ENCODE results near the gene TTC7B.

The TTC7B gene

GRCh38 chr14:90583916-90584605 is 232.2 kb downstream of the TTC7B start:
- H3K36me3 Mint-ChIP-seq, result no peaks in the 10 kb centered on the region
- no peak overlapping the region for H3K4me3 Mint-ChIP-seq
- no peaks in the 10 kb centered on the region for H3K9me3 Mint-ChIP-seq
- H3K27me3 Mint-ChIP-seq, result no peaks in the 10 kb centered on the region
- H3K27ac Mint-ChIP-seq, result no peak overlapping the region
- H3K4me1 Mint-ChIP-seq, result no peaks in the 10 kb centered on the region

- Mint-ChIP-seq H3K36me3 (no peaks in the 10 kb centered on the region), H3K27ac (no peak overlapping the region), H3K27me3 (no peaks in the 10 kb centered on the region), H3K4me1 (no peaks in the 10 kb centered on the region), H3K4me3 (no peak overlapping the region), H3K9me3 (no peaks in the 10 kb centered on the region)
Measured at GRCh38 chr14:90583427-90583826, 232.8 kb downstream of the TTC7B start.

GRCh38 chr14:90582166-90582565 is 234.1 kb downstream of the TTC7B start:
- no peaks in the 10 kb centered on the region for H3K9me3 Mint-ChIP-seq
- no peak overlapping the region for H3K4me3 Mint-ChIP-seq
- no peaks in the 10 kb centered on the region for H3K4me1 Mint-ChIP-seq
- H3K36me3 Mint-ChIP-seq, result no peaks in the 10 kb centered on the region
- no peak overlapping the region for H3K27ac Mint-ChIP-seq
- H3K27me3 Mint-ChIP-seq, result no peaks in the 10 kb centered on the region

- Mint-ChIP-seq H3K36me3 (no peaks in the 10 kb centered on the region), H3K27ac (no peak overlapping the region), H3K4me3 (no peak overlapping the region), H3K27me3 (no peaks in the 10 kb centered on the region), H3K9me3 (no peaks in the 10 kb centered on the region), H3K4me1 (no peaks in the 10 kb centered on the region)
Measured at GRCh38 chr14:90581745-90582144, 234.5 kb downstream of the TTC7B start.

GRCh38 chr14:90580377-90581335 is 235.6 kb downstream of the TTC7B start:
- Mint-ChIP-seq H3K27ac (no peak overlapping the region), H3K36me3 (no peaks in the 10 kb centered on the region), H3K4me1 (no peaks in the 10 kb centered on the region), H3K27me3 (no peaks in the 10 kb centered on the region), H3K9me3 (no peaks in the 10 kb centered on the region), H3K4me3 (no peak overlapping the region)

- Mint-ChIP-seq H3K27ac (no peak overlapping the region), H3K27me3 (no peaks in the 10 kb centered on the region)
Measured at GRCh38 chr14:90579816-90580215, 236.4 kb downstream of the TTC7B start.

GRCh38 chr14:90579088-90579487 is 237.1 kb downstream of the TTC7B start:
- Mint-ChIP-seq H3K4me1 (no peaks in the 10 kb centered on the region), H3K27me3 (no peaks in the 10 kb centered on the region), H3K9me3 (no peaks in the 10 kb centered on the region), H3K36me3 (no peaks in the 10 kb centered on the region), H3K27ac (no peak overlapping the region), H3K4me3 (no peak overlapping the region)

More at GRCh38 chr14:90579816-90580215, 236.4 kb downstream of the TTC7B start:
- no peak overlapping the region for H3K4me3 Mint-ChIP-seq
- no peaks in the 10 kb centered on the region for H3K9me3 Mint-ChIP-seq
- H3K36me3 Mint-ChIP-seq, result no peaks in the 10 kb centered on the region
- no peaks in the 10 kb centered on the region for H3K4me1 Mint-ChIP-seq

- no peak overlapping the region for H3K4me3 Mint-ChIP-seq
- H3K9me3 Mint-ChIP-seq, result no peaks in the 10 kb centered on the region
- H3K27ac Mint-ChIP-seq, result no peak overlapping the region
- no peaks in the 10 kb centered on the region for H3K36me3 Mint-ChIP-seq
- no peaks in the 10 kb centered on the region for H3K4me1 Mint-ChIP-seq
- no peaks in the 10 kb centered on the region for H3K27me3 Mint-ChIP-seq
Measured at GRCh38 chr14:90578283-90578985, 237.8 kb downstream of the TTC7B start.

- Mint-ChIP-seq H3K27me3 (no peaks in the 10 kb centered on the region), H3K4me3 (no peak overlapping the region), H3K36me3 (no peaks in the 10 kb centered on the region), H3K4me1 (no peaks in the 10 kb centered on the region), H3K27ac (no peak overlapping the region), H3K9me3 (no peaks in the 10 kb centered on the region)
Measured at GRCh38 chr14:90577661-90578282, 238.5 kb downstream of the TTC7B start.

- Mint-ChIP-seq H3K27me3 (no peaks in the 10 kb centered on the region), H3K4me1 (no peaks in the 10 kb centered on the region), H3K4me3 (no peak overlapping the region), H3K9me3 (no peaks in the 10 kb centered on the region), H3K27ac (no peak overlapping the region), H3K36me3 (no peaks in the 10 kb centered on the region)
Measured at GRCh38 chr14:90576981-90577660, 239.1 kb downstream of the TTC7B start.

GRCh38 chr14:90576581-90576980 is 239.6 kb downstream of the TTC7B start:
- no peak overlapping the region for H3K4me3 Mint-ChIP-seq
- no peaks in the 10 kb centered on the region for H3K9me3 Mint-ChIP-seq
- no peaks in the 10 kb centered on the region for H3K4me1 Mint-ChIP-seq
- H3K36me3 Mint-ChIP-seq, result no peaks in the 10 kb centered on the region
- H3K27me3 Mint-ChIP-seq, result no peaks in the 10 kb centered on the region
- H3K27ac Mint-ChIP-seq, result no peak overlapping the region

- H3K27ac Mint-ChIP-seq, result no peak overlapping the region
- no peak overlapping the region for H3K4me3 Mint-ChIP-seq
- H3K36me3 Mint-ChIP-seq, result no peaks in the 10 kb centered on the region
- no peaks in the 10 kb centered on the region for H3K4me1 Mint-ChIP-seq
- H3K27me3 Mint-ChIP-seq, result no peaks in the 10 kb centered on the region
- H3K9me3 Mint-ChIP-seq, result no peaks in the 10 kb centered on the region
Measured at GRCh38 chr14:90575781-90576180, 240.4 kb downstream of the TTC7B start.

GRCh38 chr14:90575336-90575735 is 240.9 kb downstream of the TTC7B start:
- Mint-ChIP-seq H3K9me3 (no peaks in the 10 kb centered on the region), H3K27me3 (no peaks in the 10 kb centered on the region), H3K36me3 (no peaks in the 10 kb centered on the region), H3K4me3 (no peak overlapping the region), H3K4me1 (no peaks in the 10 kb centered on the region), H3K27ac (no peak overlapping the region)

GRCh38 chr14:90574188-90575131 is 241.8 kb downstream of the TTC7B start:
- H3K27ac Mint-ChIP-seq, result no peak overlapping the region
- H3K4me3 Mint-ChIP-seq, result no peak overlapping the region
- H3K4me1 Mint-ChIP-seq, result no peaks in the 10 kb centered on the region
- H3K36me3 Mint-ChIP-seq, result no peaks in the 10 kb centered on the region
- H3K9me3 Mint-ChIP-seq, result no peaks in the 10 kb centered on the region
- H3K27me3 Mint-ChIP-seq, result no peaks in the 10 kb centered on the region
